OCI-LY7 (cell line): ENCODE data around the gene NNAT. TPM values are rescaled to one million over a fixed set of nuclear protein-coding genes. Genes with fewer than 3 reads are reported as not detected.

Experiments
- BruUV-seq: library from RNA; stranded (reverse); fragments of 400-500 nt; replicated peaks from 2 replicates; lab custom pipeline; 2021; lab: Mats Ljungman, UMichigan
- CTCF ChIA-PET: fragments of 300-600 bp; sonication (Branson Sonifier 250); formaldehyde crosslinking; loops from one replicate; lab custom pipeline; 2022; ENCODE audit warnings: antibody characterized with exemption; ENCODE audit not compliant: unreplicated experiment; lab: Charles Lee
- POLR2A ChIA-PET: fragments of 300-600 bp; sonication (Branson Sonifier 250); formaldehyde crosslinking; loops from one replicate; lab custom pipeline; 2022; ENCODE audit warnings: antibody characterized with exemption; lab: Charles Lee
- DNase-seq: peaks from one replicate; pipeline ENCODE4 v3.0.0-alpha.2; 2015; ENCODE audit warnings: low spot score
- H2AFZ ChIP-seq: fragments of 200-600 bp; sonication (generic), shearing (Covaris generic); 2 replicates; pipeline ENCODE4 v1.6.1; 2014; ENCODE audit warnings: mild to moderate bottlenecking, antibody characterized with exemption, low read length, moderate library complexity
- H3K27ac ChIP-seq: fragments of 200-600 bp; sonication (generic); 2 replicates; pipeline ENCODE4 v1.5.1; 2014; ENCODE audit warnings: mixed run types, low read depth, mild to moderate bottlenecking, moderate library complexity, low read length, inconsistent platforms; ENCODE audit not compliant: poor library complexity, severe bottlenecking
- H3K36me3 ChIP-seq: fragments of 200-600 bp; sonication (generic); 2 replicates; pipeline ENCODE4 v1.6.1; 2014; ENCODE audit warnings: mild to moderate bottlenecking, antibody characterized with exemption, low read length, moderate library complexity, mixed read lengths; ENCODE audit not compliant: insufficient read depth
- H3K4me1 ChIP-seq: fragments of 200-600 bp; sonication (generic); 2 replicates; pipeline ENCODE4 v1.5.1; 2014; ENCODE audit warnings: mild to moderate bottlenecking, low read length; ENCODE audit not compliant: insufficient read depth, poor library complexity, severe bottlenecking
- H3K4me2 ChIP-seq: fragments of 200-600 bp; sonication (generic); 2 replicates; pipeline ENCODE4 v1.6.1; 2014; ENCODE audit warnings: mild to moderate bottlenecking, low read length
- H3K4me3 ChIP-seq: fragments of 200-600 bp; sonication (generic); 2 replicates; pipeline ENCODE4 v1.5.1; 2014; ENCODE audit warnings: mild to moderate bottlenecking, low read depth, low read length; ENCODE audit not compliant: poor library complexity, severe bottlenecking
- H3K79me2 ChIP-seq: fragments of 200-600 bp; sonication (generic); 2 replicates; pipeline ENCODE4 v1.6.1; 2016; ENCODE audit warnings: low read depth, mild to moderate bottlenecking, low read length, moderate library complexity, mixed read lengths; ENCODE audit not compliant: insufficient read depth
- H3K9me2 ChIP-seq: fragments of 200-600 bp; sonication (generic); 2 replicates; pipeline ENCODE4 v1.6.1; 2016; ENCODE audit warnings: mild to moderate bottlenecking, low read length, mixed read lengths; ENCODE audit not compliant: insufficient read depth
- H3K9me3 ChIP-seq: fragments of 200-600 bp; sonication (generic); 2 replicates; pipeline ENCODE4 v1.6.1; 2014; ENCODE audit warnings: mild to moderate bottlenecking, mixed run types, low read length, mixed read lengths
- H4K20me1 ChIP-seq: fragments of 200-600 bp; sonication (generic); 2 replicates; pipeline ENCODE4 v1.6.1; 2014; ENCODE audit warnings: mild to moderate bottlenecking, antibody characterized with exemption, low read length, moderate library complexity, mixed read lengths; ENCODE audit not compliant: insufficient read depth
- EZH2phosphoT487 ChIP-seq: fragments of 200-600 bp; sonication (generic); IDR thresholded peaks from 2 replicates; pipeline ENCODE4 v1.6.1; 2018; ENCODE audit warnings: low read depth, borderline replicate concordance, mild to moderate bottlenecking, mixed run types, antibody characterized with exemption, low read length, moderate library complexity, mixed read lengths
- intact Hi-C: fragments of 100-400 bp; cut with micrococcal nuclease; formaldehyde crosslinking; loops from one replicate; pipeline ENCODE4 v1.10.0; 2022; ENCODE audit not compliant: unreplicated experiment
- total RNA-seq, 2 experiments: library from RNA; depleted of rRNA in 1 of 2; stranded (reverse); fragments of >200 nt in 1 of 2; shearing (Covaris generic) in 1 of 2; gene quantifications; 2 replicates each; pipeline ENCODE4 v1.2.3, GENCODE V29; 2014 to 2022
- TF ChIP-seq, protein P1 (sequence below): fragments of 200-600 bp; sonication (generic); conservative IDR thresholded peaks from 2 replicates; pipeline ENCODE4 v1.5.1; 2014; ENCODE audit warnings: mild to moderate bottlenecking, antibody characterized with exemption, low read length, moderate library complexity, mixed read lengths

NNAT gene
- total RNA-seq, 2 experiments from 2014 or later = not detected

DNA sequence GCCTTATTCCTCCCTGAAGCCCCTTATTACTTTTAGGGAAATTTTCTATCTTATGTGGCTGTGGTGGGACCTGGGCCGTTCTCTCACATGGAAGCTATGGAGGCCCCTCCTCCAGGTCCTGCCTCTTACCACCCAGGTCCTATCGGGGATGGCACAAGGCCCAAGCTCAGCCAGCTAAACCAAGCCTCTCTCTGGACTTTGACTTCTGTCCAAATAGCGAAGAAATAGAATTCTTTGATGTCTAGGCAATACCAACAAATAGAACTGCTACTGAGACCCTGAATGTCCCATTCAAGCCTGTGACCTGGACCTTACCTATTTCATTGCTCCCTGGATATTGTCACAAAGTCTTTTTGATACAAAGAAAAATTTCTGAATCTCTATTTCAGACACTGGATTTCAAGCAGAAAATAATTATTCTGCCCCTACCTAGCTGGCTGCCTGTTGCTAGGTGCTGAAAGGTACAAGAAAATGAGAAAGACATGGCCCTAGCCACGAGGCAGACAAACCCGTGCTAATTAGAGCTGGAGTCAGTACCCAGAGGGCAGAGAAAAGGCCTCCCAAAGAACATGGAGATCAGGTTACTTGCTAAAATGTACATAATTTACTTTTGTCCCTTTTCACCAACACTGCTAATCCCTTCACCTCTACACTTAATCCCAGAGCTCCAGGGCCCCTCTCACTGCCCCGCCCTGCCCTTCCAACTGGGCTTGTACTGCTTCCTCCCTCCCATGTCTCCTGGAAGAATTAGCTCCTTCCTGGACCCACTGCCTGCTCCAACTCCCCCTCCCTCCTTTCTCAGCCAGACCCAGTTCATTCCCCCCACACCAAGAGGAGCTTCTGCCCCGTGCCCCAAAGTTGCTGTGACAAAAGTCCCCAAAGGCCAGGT is 15.5 kb upstream of the NNAT start:
- ChIA-PET POLR2A (interaction anchor here (0.7 to 1.4 kb wide), 4 partner anchors 7 to 92 kb away, joined by 3 to 7 read pairs (median 4); no protein-coding TSS in a partner anchor), CTCF (interaction anchor here (0.5 kb wide), 1 partner anchor 11 kb away, joined by 5 read pairs; no protein-coding TSS in a partner anchor)
- Histone ChIP-seq H3K9me3 (no peaks in the 10 kb centered on the region), H3K4me2 (no peak overlapping the region), H3K36me3 (no peaks in the 10 kb centered on the region), H3K79me2 (no peaks in the 10 kb centered on the region), H3K4me3 (no peak overlapping the region), H4K20me1 (no peaks in the 10 kb centered on the region), H3K4me1 (peaks cover 29% of the 10 kb centered on the region), H2AFZ (no peak overlapping the region), H3K9me2 (no peaks in the 10 kb centered on the region), H3K27ac (no peak overlapping the region)
- intact Hi-C loops = no loop called here
- DNase-seq = no peak
- TF ChIP-seq EZH2phosphoT487 = no peak
- TF ChIP-seq, protein P1, sequence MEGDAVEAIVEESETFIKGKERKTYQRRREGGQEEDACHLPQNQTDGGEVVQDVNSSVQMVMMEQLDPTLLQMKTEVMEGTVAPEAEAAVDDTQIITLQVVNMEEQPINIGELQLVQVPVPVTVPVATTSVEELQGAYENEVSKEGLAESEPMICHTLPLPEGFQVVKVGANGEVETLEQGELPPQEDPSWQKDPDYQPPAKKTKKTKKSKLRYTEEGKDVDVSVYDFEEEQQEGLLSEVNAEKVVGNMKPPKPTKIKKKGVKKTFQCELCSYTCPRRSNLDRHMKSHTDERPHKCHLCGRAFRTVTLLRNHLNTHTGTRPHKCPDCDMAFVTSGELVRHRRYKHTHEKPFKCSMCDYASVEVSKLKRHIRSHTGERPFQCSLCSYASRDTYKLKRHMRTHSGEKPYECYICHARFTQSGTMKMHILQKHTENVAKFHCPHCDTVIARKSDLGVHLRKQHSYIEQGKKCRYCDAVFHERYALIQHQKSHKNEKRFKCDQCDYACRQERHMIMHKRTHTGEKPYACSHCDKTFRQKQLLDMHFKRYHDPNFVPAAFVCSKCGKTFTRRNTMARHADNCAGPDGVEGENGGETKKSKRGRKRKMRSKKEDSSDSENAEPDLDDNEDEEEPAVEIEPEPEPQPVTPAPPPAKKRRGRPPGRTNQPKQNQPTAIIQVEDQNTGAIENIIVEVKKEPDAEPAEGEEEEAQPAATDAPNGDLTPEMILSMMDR = no peak
- BruUV-seq = no TSS peak

DNA sequence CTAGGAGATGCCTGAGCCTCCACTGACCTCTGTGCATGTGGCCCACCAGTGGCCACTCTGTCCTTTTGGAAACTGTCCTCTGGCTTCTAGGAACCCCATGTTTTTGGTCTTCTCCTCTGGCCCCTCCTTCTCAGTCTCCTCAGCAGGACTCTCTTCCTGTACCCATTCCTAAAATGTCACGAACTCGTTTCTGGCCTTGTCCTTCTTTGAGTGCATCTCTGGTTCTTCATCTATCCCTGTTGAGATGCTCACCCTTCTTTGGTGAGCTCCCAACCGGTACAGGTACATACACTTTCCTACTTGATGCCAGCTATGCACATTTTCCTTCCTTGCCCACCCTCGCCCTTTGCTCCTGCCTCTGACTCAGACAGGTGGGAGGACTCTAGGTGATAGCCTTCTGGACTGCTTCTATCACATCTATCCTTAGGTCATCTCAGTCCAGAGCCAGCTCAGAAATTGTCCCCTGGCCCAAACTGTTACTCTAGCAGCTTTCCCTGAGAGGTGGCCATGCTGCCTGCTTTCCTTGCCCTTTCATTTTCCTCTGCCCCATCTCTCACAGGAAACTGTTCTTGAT is 14.8 kb upstream of the NNAT start:
- H3K9me2 ChIP-seq = no peaks in the 10 kb centered on the region
- no TSS peak for BruUV-seq
- no peaks in the 10 kb centered on the region for H3K36me3 ChIP-seq
- H2AFZ ChIP-seq = no peak overlapping the region
- ChIA-PET POLR2A (interaction anchor here (0.6 to 1.4 kb wide), 6 partner anchors 8 to 70 kb away, joined by 3 to 7 read pairs (median 3); no protein-coding TSS in a partner anchor), CTCF (interaction anchor here (0.5 kb wide), 2 partner anchors 12 to 381 kb away, joined by 5 to 7 read pairs; no protein-coding TSS in a partner anchor)
- no peaks in the 10 kb centered on the region for H3K9me3 ChIP-seq
- intact Hi-C loops = no loop called here
- H3K4me1 ChIP-seq = peaks cover 29% of the 10 kb centered on the region
- H4K20me1 ChIP-seq = no peaks in the 10 kb centered on the region
- no peak overlapping the region; the same call in 1 of the 2 replicates for H3K4me2 ChIP-seq
- H3K4me3 ChIP-seq = no peak overlapping the region
- no peak overlapping the region for H3K27ac ChIP-seq
- H3K79me2 ChIP-seq = no peaks in the 10 kb centered on the region
- DNase-seq = no peak
- TF ChIP-seq EZH2phosphoT487 = no peak
- TF ChIP-seq, protein P1 = no peak
